Fibroblast of lung (primary cell): ENCODE results near the gene CRAMP1.

Source experiments
- EZH2 ChIP-seq: IDR thresholded peaks from 2 replicates; pipeline ENCODE4 v1.5.1; 2012; ENCODE audit warnings: low read length, control low read depth, mild to moderate bottlenecking; ENCODE audit errors: missing control alignments
- TF ChIP-seq, protein P1 (sequence below), 2 donors: IDR thresholded peaks in 1 of 2; conservative IDR thresholded peaks in 1 of 2; 1 replicate in 1 of 2; 2 replicates in 1 of 2; pipeline ENCODE4 v1.5.1; 2011 to 2012; ENCODE audit warnings: low read length in 2 of 2, control low read depth in 1 of 2, inconsistent platforms in 1 of 2, low read depth in 1 of 2, mild to moderate bottlenecking in 1 of 2

DNA sequence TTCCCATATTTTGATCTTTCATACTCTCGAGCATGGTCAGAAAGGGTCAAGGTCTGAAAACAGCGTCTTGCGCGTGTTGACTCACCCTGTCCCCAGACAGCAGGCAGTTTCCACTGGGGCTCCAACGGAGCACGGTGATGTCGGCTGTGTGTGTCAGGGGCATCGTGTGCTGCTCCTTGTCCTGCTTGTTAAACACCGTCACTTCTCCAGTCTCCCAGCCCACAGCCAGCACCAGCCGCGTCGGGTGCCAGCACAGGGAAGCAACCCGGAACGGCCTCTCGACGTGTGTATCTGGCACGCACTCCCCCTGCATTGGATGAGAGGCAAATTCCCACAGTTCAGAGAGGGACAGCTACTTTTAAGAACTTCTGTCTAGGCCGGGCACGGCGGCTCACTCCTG is 9.9 kb upstream of the CRAMP1 start:
- TF ChIP-seq, protein P1, sequence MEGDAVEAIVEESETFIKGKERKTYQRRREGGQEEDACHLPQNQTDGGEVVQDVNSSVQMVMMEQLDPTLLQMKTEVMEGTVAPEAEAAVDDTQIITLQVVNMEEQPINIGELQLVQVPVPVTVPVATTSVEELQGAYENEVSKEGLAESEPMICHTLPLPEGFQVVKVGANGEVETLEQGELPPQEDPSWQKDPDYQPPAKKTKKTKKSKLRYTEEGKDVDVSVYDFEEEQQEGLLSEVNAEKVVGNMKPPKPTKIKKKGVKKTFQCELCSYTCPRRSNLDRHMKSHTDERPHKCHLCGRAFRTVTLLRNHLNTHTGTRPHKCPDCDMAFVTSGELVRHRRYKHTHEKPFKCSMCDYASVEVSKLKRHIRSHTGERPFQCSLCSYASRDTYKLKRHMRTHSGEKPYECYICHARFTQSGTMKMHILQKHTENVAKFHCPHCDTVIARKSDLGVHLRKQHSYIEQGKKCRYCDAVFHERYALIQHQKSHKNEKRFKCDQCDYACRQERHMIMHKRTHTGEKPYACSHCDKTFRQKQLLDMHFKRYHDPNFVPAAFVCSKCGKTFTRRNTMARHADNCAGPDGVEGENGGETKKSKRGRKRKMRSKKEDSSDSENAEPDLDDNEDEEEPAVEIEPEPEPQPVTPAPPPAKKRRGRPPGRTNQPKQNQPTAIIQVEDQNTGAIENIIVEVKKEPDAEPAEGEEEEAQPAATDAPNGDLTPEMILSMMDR (conservative IDR thresholded peaks at IDR 0.05 in 1 of 2, IDR thresholded peaks at IDR 0.05 in 1 of 2; ENCODE audit: low read depth in 1 of 2, low read length in 2 of 2): no peak
- TF ChIP-seq EZH2: no peak
